Esophagus muscularis mucosa (tissue), 3 donors: ENCODE data around the gene TTYH1.
A peak's percentile ranks its signal among the peaks of the same experiment; 100 is the strongest.

Experiments used
- POLR2A ChIP-seq: fragments of 450-650 bp; IDR thresholded peaks from one replicate; pipeline ENCODE4 v1.6.1; 2017; ENCODE audit warnings: antibody characterized with exemption, moderate library complexity, mild to moderate bottlenecking, low read depth
- POLR2AphosphoS5 ChIP-seq, 2 donors: sonication (generic); formaldehyde crosslinking; IDR thresholded peaks; one replicate each; pipeline ENCODE4 v1.6.1; 2017; ENCODE audit warnings: antibody characterized with exemption in 2 of 2
- TF ChIP-seq, protein P1 (sequence below), 3 experiments: fragments of 200-600 bp in 2 of 3; fragments of 450-650 bp in 1 of 3; sonication (generic) in 2 of 3; IDR thresholded peaks; one replicate each; pipeline ENCODE4 v1.5.1; 2017 to 2019; ENCODE audit warnings: antibody characterized with exemption in 3 of 3, mild to moderate bottlenecking in 2 of 3, moderate library complexity in 1 of 3

- TF ChIP-seq, protein P1, sequence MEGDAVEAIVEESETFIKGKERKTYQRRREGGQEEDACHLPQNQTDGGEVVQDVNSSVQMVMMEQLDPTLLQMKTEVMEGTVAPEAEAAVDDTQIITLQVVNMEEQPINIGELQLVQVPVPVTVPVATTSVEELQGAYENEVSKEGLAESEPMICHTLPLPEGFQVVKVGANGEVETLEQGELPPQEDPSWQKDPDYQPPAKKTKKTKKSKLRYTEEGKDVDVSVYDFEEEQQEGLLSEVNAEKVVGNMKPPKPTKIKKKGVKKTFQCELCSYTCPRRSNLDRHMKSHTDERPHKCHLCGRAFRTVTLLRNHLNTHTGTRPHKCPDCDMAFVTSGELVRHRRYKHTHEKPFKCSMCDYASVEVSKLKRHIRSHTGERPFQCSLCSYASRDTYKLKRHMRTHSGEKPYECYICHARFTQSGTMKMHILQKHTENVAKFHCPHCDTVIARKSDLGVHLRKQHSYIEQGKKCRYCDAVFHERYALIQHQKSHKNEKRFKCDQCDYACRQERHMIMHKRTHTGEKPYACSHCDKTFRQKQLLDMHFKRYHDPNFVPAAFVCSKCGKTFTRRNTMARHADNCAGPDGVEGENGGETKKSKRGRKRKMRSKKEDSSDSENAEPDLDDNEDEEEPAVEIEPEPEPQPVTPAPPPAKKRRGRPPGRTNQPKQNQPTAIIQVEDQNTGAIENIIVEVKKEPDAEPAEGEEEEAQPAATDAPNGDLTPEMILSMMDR (IDR thresholded peaks at IDR 0.05) = peak in 2 of 3 experiments; percentile 11 to 29
- TF ChIP-seq POLR2A (no peak), POLR2AphosphoS5 (IDR thresholded peaks at IDR 0.05) (no peak)
These were observed 24.0 kb downstream of the TTYH1 start for GRCh38 chr19:54439174-54439851.
